Mucosa of gallbladder (tissue), 1 donor: ENCODE results near the gene AUTS2. TPM values are rescaled to one million over a fixed set of nuclear protein-coding genes. Genes with fewer than 3 reads are reported as not detected.

ENCODE experiments used
- DNase-seq: peaks from one replicate; pipeline ENCODE4 v3.0.0-alpha.2; 2020; ENCODE audit warnings: low spot score
- total RNA-seq: library from RNA; stranded (reverse); gene quantifications from one replicate; pipeline ENCODE4 v1.2.1, GENCODE V29; 2021
- donor health status: DM: no; HTN: no; CAD: no.

The AUTS2 gene
- total RNA-seq, 1 donor from 2014 or later, result 50.1 TPM

DNA sequence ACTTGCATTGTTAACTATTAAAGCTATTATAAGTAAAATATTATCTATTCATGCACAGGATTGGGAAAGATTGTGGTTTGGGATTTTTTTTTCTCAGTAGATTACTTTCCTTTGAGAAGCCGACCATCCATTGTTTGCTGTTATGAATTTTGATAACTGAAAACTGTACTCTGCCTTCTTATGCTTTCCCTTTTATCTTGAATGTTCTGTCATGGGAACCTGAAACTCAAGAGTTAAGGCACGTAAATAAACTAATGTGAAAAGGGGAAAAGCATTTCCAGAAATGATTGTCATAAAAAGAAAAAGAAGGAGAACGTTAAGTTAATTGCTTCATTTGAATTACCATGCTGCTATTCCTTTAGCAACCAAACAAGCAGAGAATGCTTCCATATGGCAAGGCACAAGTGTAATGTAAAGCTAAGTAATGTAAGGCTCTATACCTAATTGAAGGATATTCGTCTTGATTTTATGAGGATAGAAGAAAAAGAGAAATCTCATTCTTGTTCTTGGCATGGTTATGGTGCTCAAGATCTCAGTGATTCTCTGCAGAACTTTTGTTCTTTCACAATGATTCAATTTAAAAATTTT is 370.8 kb downstream of the AUTS2 start:
- DNase-seq, result no peak

DNA sequence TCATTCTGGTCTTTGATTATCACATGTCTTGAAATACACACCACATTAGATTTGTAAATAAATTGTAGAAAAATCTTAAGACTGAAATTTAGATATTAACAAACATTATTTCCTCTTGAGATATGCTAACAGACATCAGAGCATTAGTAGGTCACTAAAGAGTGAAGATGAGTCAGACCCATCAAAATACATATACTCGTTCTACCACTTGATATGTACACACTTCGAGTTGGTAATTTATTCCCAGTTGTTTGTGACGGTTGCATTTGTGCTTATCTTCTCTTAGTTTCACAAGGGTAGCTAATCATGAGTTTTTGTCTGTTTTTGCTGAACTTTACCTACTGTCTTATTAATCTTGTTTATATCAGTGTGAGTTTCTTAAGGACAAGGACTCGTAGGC is 383.4 kb downstream of the AUTS2 start:
- no peak for DNase-seq

DNA sequence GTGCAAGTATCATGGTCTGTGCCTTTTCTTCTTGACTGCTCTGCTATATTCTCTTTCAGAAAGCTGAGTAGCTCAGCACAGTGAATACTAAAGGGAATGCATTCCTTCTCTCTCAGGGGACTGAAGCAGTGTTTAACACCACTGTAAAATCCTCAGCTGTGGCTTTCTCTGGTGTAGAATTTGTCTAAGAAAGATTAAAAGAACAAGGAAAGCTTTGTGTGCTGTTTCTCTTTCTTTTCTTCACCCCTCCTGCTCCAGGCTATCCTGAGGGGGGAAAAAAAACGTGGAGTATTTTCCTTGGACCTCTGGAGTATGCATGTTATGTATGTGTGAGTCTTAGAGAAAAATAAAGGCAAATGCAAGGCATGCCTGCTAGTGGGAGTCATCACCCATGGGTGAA is 383.9 kb downstream of the AUTS2 start:
- no peak for DNase-seq

DNA sequence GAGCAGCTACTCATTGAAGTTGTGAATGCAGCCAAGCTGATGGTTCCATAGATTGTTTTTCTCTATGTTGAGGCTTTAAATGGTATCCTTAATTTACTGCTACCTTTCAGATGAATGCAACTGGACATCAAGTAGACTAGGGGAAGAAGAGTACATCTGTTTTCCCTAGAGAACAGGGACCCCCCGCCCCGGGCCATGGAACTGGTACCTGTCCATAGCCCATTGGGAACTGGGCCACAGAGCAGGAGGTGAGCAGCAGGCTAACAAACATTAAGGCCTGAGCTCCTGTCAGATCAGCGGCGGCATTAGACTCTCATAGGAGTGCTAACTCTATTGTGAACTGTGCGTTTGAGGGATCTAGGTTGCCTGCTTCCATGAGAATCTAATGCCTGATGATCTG is 391.3 kb downstream of the AUTS2 start:
- no peak for DNase-seq

DNA sequence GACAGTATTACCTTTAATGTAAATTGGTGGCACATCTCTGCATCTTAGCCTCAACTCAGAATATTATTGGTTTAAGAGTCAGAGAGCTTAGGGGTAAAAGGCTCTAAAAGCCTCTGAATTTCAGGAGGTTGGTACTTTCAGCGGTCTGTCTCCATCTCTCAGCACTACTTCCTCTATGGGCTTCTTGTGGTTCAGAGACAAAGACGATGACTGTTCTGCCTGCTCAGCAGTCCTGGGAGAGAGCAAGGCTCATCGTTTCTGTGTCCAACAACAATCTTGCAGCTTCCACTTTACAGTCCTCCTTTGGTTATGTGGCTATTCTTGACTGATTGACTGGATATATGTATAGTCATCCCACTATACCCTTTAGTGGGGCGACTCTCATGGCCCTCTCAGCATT is 394.7 kb downstream of the AUTS2 start:
- DNase-seq, result no peak

DNA sequence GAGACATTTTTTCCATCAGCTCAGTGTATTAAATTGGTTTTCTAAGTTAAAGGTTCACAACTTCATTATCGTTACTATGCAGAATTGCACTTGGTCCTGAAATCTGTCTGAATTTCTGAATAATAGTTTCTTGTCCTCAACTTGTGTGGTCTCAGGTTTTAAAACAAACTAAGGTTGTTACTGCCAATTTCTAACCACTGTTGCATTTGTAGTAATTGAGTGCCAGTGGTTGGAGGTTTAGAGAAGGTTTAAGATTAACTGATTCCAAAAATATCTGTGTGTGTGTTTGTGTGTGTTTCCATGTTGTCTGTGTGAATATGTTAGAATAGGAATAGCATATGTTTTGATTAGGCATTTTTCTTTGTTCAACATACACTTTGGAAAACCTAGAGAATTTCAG is 395.9 kb downstream of the AUTS2 start:
- no peak for DNase-seq

DNA sequence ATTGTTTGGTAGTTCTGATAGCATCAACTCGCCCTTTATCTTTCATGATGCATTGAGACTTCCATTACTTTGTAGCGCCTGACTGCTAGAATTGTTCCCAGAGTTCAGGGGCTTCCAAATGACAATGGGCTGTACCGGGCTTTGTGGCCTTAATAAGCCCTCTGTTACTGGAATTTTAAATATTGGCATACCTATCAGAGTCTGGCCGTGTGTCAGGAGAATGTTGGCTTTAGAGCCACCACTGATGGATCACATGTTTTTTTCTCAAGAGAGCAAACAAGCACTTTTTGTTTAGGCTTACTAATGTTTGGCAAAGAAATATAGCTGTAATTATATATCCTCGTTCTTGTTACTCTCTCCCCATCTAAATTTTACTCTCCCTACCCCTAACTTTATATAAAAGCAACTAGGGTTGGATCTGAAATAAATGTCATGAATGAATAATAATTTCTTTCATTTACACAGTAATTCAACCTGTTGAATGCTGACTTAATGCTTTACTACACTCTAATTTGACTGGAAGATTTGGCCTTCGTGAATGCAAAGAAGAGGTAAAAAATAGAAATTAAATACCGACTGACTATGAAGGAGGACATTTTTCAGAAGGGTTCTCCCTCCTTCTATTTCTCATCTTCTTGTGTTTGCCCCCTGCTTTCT is 396.7 kb downstream of the AUTS2 start:
- DNase-seq, result no peak

DNA sequence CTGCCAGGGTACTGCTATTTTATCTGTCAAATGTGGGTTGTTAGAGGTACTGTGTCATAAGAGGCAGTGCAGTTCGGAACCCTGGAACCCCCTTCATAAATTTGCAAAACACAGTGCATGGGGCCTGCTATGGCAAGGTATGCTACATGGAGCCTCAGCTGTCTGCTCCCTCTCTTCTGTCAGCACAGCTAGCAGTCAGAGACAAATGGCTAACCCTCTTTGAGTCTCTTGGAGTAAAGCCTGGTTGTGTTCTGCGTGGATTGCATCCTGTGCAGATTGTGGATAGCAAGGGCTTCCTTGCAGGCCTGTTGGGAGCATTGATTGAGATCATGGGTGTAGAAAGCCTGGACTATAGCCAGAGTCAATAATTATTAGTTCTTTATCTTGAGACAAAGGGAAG is 397.8 kb downstream of the AUTS2 start:
- no peak for DNase-seq

DNA sequence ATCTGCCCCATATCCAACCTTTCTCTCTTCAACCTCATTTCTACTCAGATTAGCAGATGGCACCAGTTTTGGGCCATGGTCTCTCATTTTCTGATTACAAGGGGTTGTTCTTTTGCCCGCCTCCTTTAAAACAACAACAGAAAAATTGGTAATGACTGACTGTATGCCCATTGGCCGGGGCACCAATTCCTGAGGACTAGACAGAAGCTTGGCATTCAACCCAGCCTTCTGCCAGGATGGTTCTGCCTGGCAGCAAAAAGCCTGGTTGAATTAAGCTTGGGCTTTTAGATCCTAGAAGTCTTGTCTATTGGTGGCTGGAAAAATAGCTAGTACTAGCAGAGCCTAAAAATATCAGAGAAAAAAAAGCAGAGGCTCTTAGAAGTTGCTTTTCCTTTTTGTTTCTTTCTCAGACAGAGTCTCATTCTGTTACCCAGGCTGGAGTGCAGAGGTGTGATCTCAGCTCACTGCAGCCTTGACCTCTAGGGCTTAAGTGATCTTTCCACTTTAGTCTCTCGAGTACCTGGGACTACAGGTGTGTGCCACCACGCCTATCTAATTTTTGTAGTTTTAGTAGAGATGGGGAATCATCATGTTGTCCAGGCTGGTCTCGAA is 402.6 kb downstream of the AUTS2 start:
- no peak for DNase-seq

DNA sequence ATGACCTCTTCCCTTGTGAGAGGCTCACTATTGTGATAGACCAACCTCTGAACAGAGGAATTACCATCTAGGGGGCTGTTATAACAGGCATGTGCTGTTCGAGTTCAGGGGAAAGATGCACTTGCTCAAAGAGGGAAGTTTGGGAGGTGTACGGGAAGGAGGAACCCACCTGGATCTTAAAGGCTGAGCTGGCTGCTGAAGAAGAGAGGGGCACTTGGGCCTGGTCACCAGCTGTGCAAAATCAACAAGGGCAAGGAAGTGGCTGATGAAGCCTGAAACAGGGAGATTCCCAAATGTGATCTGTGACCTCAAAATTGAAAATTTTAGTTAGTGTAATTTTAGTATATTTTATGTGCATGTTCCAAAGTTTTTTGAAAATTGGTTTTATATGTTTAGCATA is 407.2 kb downstream of the AUTS2 start:
- DNase-seq, result no peak

DNA sequence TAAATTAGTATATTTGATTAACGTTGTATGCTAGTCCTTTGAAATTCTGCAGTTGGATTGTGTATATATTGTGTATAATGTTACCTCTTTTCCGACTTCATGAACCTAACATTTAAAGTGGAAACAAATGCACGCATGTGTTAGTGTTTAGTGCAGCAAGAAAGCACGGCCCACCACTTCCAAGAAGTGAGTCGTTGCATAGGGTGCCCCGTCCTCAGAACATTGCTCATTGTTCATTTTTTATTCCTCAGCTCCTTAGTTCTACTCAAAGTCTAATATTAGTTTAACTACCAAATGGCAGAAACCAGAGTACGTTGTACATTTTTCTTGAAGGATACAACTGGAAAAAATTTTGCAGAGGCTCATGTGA is 407.6 kb downstream of the AUTS2 start:
- DNase-seq, result no peak

DNA sequence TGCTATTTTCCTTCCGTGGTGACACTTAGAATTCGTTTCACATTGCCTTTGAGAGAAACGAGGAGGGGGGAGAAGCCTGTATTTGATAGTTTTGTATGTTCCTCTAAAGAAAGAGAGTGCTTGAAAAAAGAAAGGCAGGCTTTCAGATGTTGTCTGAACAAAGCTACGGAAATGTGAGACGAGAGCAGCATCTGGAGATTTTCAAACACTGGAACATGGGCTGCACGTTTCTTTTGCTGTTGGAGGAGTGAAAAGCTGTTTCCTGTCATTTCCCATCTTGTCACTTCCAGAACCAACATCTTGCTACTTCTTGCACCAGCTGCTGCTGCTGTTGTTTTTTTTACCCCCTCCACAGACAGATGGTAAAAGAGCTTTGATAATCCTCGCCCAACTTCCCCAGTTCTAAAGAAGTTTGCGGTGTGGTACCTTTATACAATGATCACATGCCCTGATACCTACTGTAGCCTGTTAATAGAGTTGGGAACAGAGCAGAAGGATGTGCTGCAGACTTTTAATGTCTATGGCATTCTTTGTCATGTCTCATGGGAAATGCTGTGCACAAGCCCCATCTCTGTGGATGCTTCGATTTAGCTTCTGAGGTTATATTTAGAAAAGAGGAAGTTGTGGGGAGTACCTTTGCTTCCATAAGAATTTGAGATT is 408.1 kb downstream of the AUTS2 start:
- no peak for DNase-seq

DNA sequence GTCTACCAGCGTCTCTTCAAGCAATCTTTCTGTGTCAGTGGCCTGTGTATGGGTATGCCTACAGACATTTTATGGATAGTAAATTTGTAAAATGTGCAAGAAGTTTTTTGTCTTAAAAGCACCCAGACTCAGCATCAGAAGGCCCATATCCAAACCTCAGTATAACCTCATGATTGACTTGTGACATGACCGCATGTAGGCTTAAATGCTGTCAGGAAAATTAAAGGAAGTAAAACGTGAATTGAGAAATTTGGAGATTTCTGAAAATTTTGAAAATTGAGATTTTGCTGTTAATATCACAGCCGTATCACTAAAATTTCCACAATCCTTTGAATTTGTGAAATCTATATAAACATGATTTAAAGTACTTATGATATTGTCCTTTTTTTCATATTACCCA is 410.2 kb downstream of the AUTS2 start:
- no peak for DNase-seq

DNA sequence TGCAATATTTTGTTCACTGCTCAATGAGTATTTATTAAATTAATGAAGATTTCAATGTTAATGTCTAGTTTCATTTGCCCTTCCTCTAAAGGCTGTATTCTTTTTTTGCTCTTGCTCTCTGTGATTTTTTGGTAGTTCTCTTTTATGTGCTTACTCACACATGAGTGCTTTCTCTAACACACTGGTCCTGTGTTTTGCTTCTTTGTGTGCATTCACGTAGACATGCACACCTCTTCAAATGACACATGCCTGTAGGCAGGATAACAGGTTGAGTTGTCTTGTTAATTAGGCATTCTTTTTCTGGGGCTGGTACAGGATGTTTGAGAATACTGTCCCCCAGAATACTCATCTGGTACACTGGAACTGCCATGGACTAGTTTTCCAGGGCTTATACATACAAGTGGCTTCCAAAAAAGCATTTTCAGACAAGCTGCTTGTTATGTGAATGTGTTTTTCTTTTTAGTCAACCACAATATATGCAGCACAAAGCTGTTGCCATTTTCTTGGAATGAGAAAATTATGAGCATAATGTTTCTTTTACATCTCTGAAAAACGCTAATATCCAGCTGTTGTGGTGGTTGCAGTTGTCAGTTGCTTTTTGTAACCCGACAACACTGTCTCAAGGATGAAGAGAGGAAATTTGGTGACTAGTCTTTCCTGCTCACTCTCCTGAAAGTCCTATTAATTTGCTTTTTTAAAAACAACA is 416.4 kb downstream of the AUTS2 start:
- no peak for DNase-seq

DNA sequence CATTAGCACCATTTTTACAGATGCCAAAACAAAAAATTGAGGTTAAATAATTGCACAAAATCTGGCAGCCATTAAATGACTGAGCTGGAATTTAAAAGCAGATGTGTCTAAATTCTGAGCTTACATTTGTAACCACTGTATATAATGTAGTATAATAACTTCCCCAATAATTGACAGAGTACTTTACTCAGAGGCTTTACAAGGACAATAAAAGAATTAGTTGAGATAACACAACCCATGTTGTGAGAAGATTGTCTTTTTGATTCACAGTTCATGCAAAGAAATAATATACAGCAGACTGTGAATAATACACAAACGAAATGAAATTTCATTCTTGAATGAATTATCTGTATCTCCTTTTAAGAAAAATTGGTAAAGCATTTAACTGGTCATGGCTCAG is 417.1 kb downstream of the AUTS2 start:
- no peak for DNase-seq

DNA sequence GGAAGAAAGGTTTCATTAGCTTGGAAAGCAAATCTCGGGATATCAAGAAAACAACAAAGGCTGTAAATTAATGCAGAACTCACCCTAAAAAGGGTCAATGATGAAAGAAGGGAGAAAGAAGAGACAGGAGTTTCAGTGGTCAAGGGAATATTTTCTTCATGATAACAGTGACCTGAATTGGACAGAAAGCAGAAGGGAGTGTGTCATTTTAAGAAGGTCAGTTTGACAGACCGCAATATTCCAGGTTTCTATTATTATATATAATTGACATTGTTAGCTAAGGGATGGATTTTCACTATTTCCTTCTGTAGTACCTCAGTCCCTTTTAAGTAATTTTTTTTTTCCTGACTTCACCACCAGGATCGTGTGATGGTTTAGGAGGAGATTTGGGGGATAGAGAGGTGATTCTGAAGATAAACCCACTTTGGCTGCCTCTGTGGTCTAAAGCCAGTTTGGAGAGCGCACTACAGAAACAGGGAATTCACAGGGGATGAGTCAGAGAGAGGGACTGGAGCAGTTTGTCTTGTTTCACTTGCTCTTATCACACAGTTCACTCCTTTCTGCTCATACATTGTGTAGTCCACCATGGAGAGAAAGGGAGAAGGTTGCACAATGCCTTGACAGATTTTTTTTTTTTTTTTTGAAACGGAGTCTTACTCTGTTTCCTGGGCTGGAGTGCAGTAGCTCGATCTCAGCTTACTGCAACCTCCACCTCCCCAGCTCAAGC is 417.9 kb downstream of the AUTS2 start:
- DNase-seq, result no peak

DNA sequence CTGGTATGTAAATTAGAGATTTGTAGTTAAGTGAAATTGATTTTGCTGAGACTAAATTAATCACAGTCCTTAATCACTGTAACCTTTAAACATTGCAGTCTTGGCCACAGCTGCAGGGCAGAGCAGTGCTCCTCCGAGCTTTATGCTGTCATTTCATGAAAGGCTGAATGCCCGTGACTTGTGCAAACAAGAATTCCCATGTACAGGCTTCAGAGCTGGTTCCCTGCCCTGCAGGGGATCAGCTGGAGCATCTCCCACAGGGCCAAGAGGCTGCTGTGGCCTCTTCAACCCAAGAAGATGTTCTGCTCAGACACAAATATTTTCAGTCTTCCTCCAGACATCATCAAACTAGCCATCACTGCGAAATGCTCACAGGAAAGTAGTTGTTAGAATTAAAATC is 419.1 kb downstream of the AUTS2 start:
- DNase-seq, result no peak

DNA sequence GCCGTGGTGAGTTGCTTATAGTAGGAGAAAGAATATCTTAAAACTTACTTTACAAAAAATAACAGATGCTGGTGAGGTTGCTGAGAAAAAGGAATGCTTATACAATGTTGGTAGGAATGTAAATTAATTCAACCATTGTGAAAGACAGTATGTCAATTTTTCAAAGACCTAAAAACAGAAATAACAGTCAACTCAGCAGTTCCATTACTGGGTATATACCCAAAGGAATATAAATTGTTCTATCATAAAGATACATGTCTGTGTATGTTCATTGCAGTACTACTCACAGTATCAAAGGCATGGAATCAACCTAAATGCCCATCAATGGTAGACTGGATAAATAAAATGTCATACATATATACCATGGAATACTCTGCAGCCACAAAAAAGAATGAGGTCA is 420.4 kb downstream of the AUTS2 start:
- no peak for DNase-seq

DNA sequence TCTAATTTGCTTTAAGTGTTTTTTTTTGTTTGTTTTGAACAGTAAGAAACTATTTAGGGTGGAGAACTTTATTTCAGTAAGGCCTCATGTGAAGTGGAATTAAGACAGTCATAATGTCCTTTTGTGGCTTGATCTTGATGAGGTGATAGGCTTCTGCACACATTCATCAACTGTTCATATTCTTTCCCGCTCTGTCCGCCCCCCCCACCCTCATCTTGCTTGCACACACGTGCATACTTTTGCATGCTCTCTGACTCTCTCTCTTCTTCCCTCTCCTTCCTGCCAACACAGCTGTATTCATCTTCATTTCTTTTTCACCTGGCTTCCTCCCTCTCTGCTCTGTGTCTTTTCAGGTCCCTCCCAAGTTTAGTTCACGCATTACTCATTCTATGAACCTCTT is 429.6 kb downstream of the AUTS2 start:
- DNase-seq, result no peak

DNA sequence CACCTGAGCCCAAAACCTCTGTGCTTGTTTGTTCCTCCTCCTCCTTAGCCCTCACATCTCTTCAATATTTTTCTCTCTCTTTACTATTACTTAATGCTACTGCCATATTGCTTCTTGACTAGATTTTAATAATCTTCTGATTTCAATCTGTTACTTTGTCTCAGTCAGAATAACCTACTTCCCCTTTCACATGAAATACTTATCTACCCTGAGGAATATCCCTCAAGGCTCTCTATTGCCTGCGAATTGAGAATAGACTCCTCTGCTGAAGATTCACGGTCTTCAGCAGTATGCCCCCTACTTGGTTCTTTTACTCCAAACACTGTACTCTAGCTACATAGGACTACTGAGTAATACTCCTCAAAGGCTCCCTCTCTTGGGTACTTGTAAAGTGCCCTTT is 430.3 kb downstream of the AUTS2 start:
- DNase-seq, result no peak

DNA sequence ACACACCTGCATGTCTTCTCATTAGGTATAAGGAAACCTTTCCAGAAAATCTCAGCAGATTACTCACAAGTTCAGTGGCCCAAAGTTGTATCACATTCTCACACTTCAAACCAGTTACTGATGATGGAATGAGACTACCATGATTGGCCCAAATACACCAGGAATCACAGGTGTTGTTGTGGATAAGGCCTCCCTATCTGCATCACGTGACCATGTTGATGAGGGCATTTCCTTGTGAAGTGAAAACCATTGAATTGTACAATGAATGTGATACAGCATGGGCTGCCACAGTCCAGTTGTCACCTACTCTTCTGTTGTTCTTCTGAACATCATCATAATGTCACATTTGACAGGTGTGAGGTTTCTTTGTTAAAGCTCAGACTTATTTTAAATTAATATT is 431.7 kb downstream of the AUTS2 start:
- no peak for DNase-seq

DNA sequence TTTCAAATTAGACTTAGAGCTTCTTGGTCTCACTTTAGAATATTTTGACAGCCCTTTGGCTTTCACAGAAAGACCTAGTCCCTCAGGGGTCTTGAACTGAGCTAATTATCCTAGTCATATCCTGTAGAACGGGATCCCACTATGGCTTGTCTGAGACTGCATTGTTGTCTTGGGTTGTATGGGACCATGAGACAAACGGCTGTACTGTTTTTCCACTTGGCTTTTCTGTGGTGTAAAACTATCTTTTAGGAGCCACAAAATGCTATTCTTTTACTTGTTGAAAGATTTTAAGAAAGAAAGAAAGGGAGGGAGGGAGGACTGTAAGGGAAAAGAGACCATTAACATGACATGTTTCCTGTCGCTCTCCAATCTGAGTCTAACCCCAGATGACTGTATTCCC is 432.5 kb downstream of the AUTS2 start:
- no peak for DNase-seq
